Activated CD8-positive, alpha-beta memory T cell treated with anti-CD3 and anti-CD28 coated beads for 48 hours (primary cell): ENCODE data around the gene CHRDL1.
"Not testable (repeated sequence)": the region's sequence is repeated elsewhere in the genome, so short reads cannot be mapped to it uniquely, and the experiment has no call there.

Experiments used
- DNase-seq, 3 experiments: peaks; one replicate each; pipeline ENCODE4 v3.0.0-alpha.2; 2020; ENCODE audit warnings: low read depth in 2 of 3, low spot score in 2 of 3

CHRDL1 gene

GRCh38 chrX:110795645-110796406 lies at the start of gene CHRDL1:
TSS of gene CHRDL1 (minus strand) at chrX:110795817. CDS start at chrX:110792181, 3,636 bp downstream.
- DNase-seq, result no peak

- DNase-seq, result no peak
These were observed 41.4 kb upstream of the CHRDL1 start for GRCh38 chrX:110836982-110837381.

GRCh38 chrX:110836451-110836850 lies 40.8 kb upstream of the CHRDL1 start:
- no peak for DNase-seq

GRCh38 chrX:110836001-110836400 lies 40.4 kb upstream of the CHRDL1 start:
- no peak for DNase-seq

- no peak for DNase-seq
These were observed 30.4 kb upstream of the CHRDL1 start for GRCh38 chrX:110825972-110826371.

- DNase-seq, result not testable (repeated sequence)
These were observed 20.9 kb upstream of the CHRDL1 start for GRCh38 chrX:110816543-110816942.

GRCh38 chrX:110806145-110806544 lies 10.5 kb upstream of the CHRDL1 start:
- no peak for DNase-seq

GRCh38 chrX:110805303-110805702 lies 9.7 kb upstream of the CHRDL1 start:
- no peak for DNase-seq

- DNase-seq, result no peak
These were observed 8.8 kb upstream of the CHRDL1 start for GRCh38 chrX:110804446-110804845.

- DNase-seq, result no peak
These were observed 7.9 kb upstream of the CHRDL1 start for GRCh38 chrX:110803506-110803905.

- no peak for DNase-seq
These were observed 735 bp upstream of the CHRDL1 start for GRCh38 chrX:110796407-110796697.

GRCh38 chrX:110794601-110795000 lies 1.0 kb downstream of the CHRDL1 start:
- no peak for DNase-seq

GRCh38 chrX:110791071-110791470 lies 4.5 kb downstream of the CHRDL1 start:
- DNase-seq, result no peak

- DNase-seq, result no peak
These were observed 9.1 kb downstream of the CHRDL1 start for GRCh38 chrX:110786486-110786885.

GRCh38 chrX:110759785-110760184 lies 35.8 kb downstream of the CHRDL1 start:
- no peak for DNase-seq

- DNase-seq, result no peak
These were observed 36.7 kb downstream of the CHRDL1 start for GRCh38 chrX:110758781-110759422.

GRCh38 chrX:110755611-110756010 lies 40.0 kb downstream of the CHRDL1 start:
- no peak for DNase-seq

- no peak for DNase-seq
These were observed 40.6 kb downstream of the CHRDL1 start for GRCh38 chrX:110755061-110755460.

- no peak for DNase-seq
These were observed 45.0 kb downstream of the CHRDL1 start for GRCh38 chrX:110750526-110751189.

GRCh38 chrX:110748256-110748806 lies 47.3 kb downstream of the CHRDL1 start:
- no peak for DNase-seq

GRCh38 chrX:110746014-110746413 lies 49.6 kb downstream of the CHRDL1 start:
- DNase-seq, result no peak

- no peak for DNase-seq
These were observed 50.3 kb downstream of the CHRDL1 start for GRCh38 chrX:110745288-110745687.
